ENCODE measurements around the gene HSD11B2. TPM values are rescaled to one million over a fixed set of nuclear protein-coding genes. Genes with fewer than 3 reads are reported as not detected.
A peak's percentile ranks its signal among the peaks of the same experiment; 100 is the strongest.

HSD11B2 gene
- polyA plus RNA-seq (2013, experiment 1 of 2) = 0.08 TPM
- not detected for polyA plus RNA-seq (2013, experiment 2 of 2)

- Histone ChIP-seq H3K4me1 (ENCODE audit: control insufficient read depth, insufficient read depth, low read depth, low read length) (peaks cover 26% of the 10 kb centered on the region), H3K27ac (ENCODE audit: low read length, poor library complexity, severe bottlenecking) (no peak within 1 kb of the TSS), H3K14ac (ENCODE audit: low read length in 2 of 2) (no peak within 1 kb of the TSS), H4K8ac (ENCODE audit: low read length) (no peak within 1 kb of the TSS), H3K9ac (ENCODE audit: low read length) (peak within 1 kb of the TSS; percentile 48), H2BK120ac (ENCODE audit: low read depth, low read length) (no peak within 1 kb of the TSS), H2AFZ (ENCODE audit: low read depth, low read length) (peak within 1 kb of the TSS; percentile 33), H3K4me2 (ENCODE audit: low read length, poor library complexity, severe bottlenecking) (peak within 1 kb of the TSS; percentile 84), H3K4ac (ENCODE audit: low read depth in 1 of 2, low read length in 2 of 2) (no peak within 1 kb of the TSS), H3K79me1 (replicated peaks; ENCODE audit: low read length, poor library complexity, severe bottlenecking) (no peaks in the 10 kb centered on the region), H3K36me3 (ENCODE audit: control insufficient read depth in 1 of 2, insufficient read depth in 2 of 2, low read depth in 1 of 2, low read length in 2 of 2) (peaks cover 17 to 21% of the 10 kb centered on the region in 2 experiments), H2BK15ac (ENCODE audit: low read depth, poor library complexity, severe bottlenecking) (peak within 1 kb of the TSS; percentile 26), H3K4me3 (ENCODE audit: insufficient read depth in 1 of 2, low read depth in 1 of 2, low read length in 2 of 2) (peak within 1 kb of the TSS; percentile 43 to 70), H4K91ac (ENCODE audit: low read length) (peak within 1 kb of the TSS; percentile 22), H3K9me3 (ENCODE audit: control insufficient read depth, low read length) (no peaks in the 10 kb centered on the region), H3K23ac (ENCODE audit: low read length in 2 of 2) (peak within 1 kb of the TSS in 1 of 2 experiments; percentile 74), H2BK5ac (ENCODE audit: low read depth, low read length, poor library complexity, severe bottlenecking) (no peak within 1 kb of the TSS), H3K18ac (ENCODE audit: low read depth in 1 of 2, low read length in 2 of 2) (peak within 1 kb of the TSS in 1 of 2 experiments; percentile 64), H2AK5ac (ENCODE audit: low read length, severe bottlenecking) (no peak within 1 kb of the TSS), H2BK12ac (ENCODE audit: low read length in 2 of 2) (peak within 1 kb of the TSS in 1 of 2 experiments; percentile 15), H3K27me3 (ENCODE audit: control insufficient read depth in 1 of 2, insufficient read depth in 1 of 2, low read length in 2 of 2) (peaks cover 20 to 50% of the 10 kb centered on the region in 2 experiments)
- 4% methylated on average over 49 of the region's 87 CpGs for WGBS
- DNase-seq = peak; percentile 54
Observed at GRCh38 chr16:67430977-67431774, at the start of gene HSD11B2. HSD11B2 (plus strand) TSS chr16:67431121; CDS start chr16:67431249, 128 bp downstream.

- no peak overlapping the region for H4K91ac ChIP-seq (ENCODE audit: low read length)
- H3K79me1 ChIP-seq (replicated peaks; ENCODE audit: low read length, poor library complexity, severe bottlenecking) = no peaks in the 10 kb centered on the region
- no peak overlapping the region for H2BK120ac ChIP-seq (ENCODE audit: low read depth, low read length)
- no peak overlapping the region for H2AK5ac ChIP-seq (ENCODE audit: low read length, severe bottlenecking)
- no peaks in the 10 kb centered on the region for H3K36me3 ChIP-seq (ENCODE audit: control insufficient read depth in 1 of 2, insufficient read depth in 2 of 2, low read depth in 1 of 2, low read length in 2 of 2)
- 63% methylated on average over 2 of the region's 3 CpGs for WGBS
- DNase-seq = no peak
- H3K9ac ChIP-seq (ENCODE audit: low read length) = no peak overlapping the region
- no peaks in the 10 kb centered on the region for H3K9me3 ChIP-seq (ENCODE audit: control insufficient read depth, low read length)
- no peak overlapping the region for H3K27ac ChIP-seq (ENCODE audit: low read length, poor library complexity, severe bottlenecking)
- peaks cover 25 to 49% of the 10 kb centered on the region in 2 experiments for H3K27me3 ChIP-seq (ENCODE audit: control insufficient read depth in 1 of 2, insufficient read depth in 1 of 2, low read length in 2 of 2)
- H2BK12ac ChIP-seq (ENCODE audit: low read length in 2 of 2) = no peak overlapping the region
- no peak overlapping the region for H3K4ac ChIP-seq (ENCODE audit: low read depth in 1 of 2, low read length in 2 of 2)
- no peak overlapping the region for H2AFZ ChIP-seq (ENCODE audit: low read depth, low read length)
- no peak overlapping the region for H4K8ac ChIP-seq (ENCODE audit: low read length)
- H3K4me1 ChIP-seq (ENCODE audit: control insufficient read depth, insufficient read depth, low read depth, low read length) = no peaks in the 10 kb centered on the region
- no peak overlapping the region for H2BK15ac ChIP-seq (ENCODE audit: low read depth, poor library complexity, severe bottlenecking)
- H3K4me3 ChIP-seq (ENCODE audit: insufficient read depth in 1 of 2, low read depth in 1 of 2, low read length in 2 of 2) = no peak overlapping the region
- no peak overlapping the region for H2BK5ac ChIP-seq (ENCODE audit: low read depth, low read length, poor library complexity, severe bottlenecking)
- no peak overlapping the region for H3K18ac ChIP-seq (ENCODE audit: low read depth in 1 of 2, low read length in 2 of 2)
- no peak overlapping the region for H3K23ac ChIP-seq (ENCODE audit: low read length in 2 of 2)
- H3K4me2 ChIP-seq (ENCODE audit: low read length, poor library complexity, severe bottlenecking) = no peak overlapping the region
- H3K14ac ChIP-seq (ENCODE audit: low read length in 2 of 2) = no peak overlapping the region
Observed at GRCh38 chr16:67383284-67383683, 47.6 kb upstream of the HSD11B2 start.

- Histone ChIP-seq H3K4me2 (ENCODE audit: low read length, poor library complexity, severe bottlenecking) (no peak overlapping the region), H3K18ac (ENCODE audit: low read depth in 1 of 2, low read length in 2 of 2) (no peak overlapping the region), H3K4ac (ENCODE audit: low read depth in 1 of 2, low read length in 2 of 2) (no peak overlapping the region), H3K36me3 (ENCODE audit: control insufficient read depth in 1 of 2, insufficient read depth in 2 of 2, low read depth in 1 of 2, low read length in 2 of 2) (no peaks in the 10 kb centered on the region), H2AFZ (ENCODE audit: low read depth, low read length) (no peak overlapping the region), H2BK15ac (ENCODE audit: low read depth, poor library complexity, severe bottlenecking) (no peak overlapping the region), H2BK5ac (ENCODE audit: low read depth, low read length, poor library complexity, severe bottlenecking) (no peak overlapping the region), H3K79me1 (replicated peaks; ENCODE audit: low read length, poor library complexity, severe bottlenecking) (no peaks in the 10 kb centered on the region), H3K9ac (ENCODE audit: low read length) (no peak overlapping the region), H3K4me1 (ENCODE audit: control insufficient read depth, insufficient read depth, low read depth, low read length) (no peaks in the 10 kb centered on the region), H3K4me3 (ENCODE audit: insufficient read depth in 1 of 2, low read depth in 1 of 2, low read length in 2 of 2) (no peak overlapping the region), H3K14ac (ENCODE audit: low read length in 2 of 2) (no peak overlapping the region), H2BK12ac (ENCODE audit: low read length in 2 of 2) (no peak overlapping the region), H3K23ac (ENCODE audit: low read length in 2 of 2) (no peak overlapping the region), H4K91ac (ENCODE audit: low read length) (no peak overlapping the region), H3K27ac (ENCODE audit: low read length, poor library complexity, severe bottlenecking) (no peak overlapping the region), H2AK5ac (ENCODE audit: low read length, severe bottlenecking) (no peak overlapping the region), H3K9me3 (ENCODE audit: control insufficient read depth, low read length) (no peaks in the 10 kb centered on the region), H4K8ac (ENCODE audit: low read length) (no peak overlapping the region), H2BK120ac (ENCODE audit: low read depth, low read length) (no peak overlapping the region), H3K27me3 (ENCODE audit: control insufficient read depth in 1 of 2, insufficient read depth in 1 of 2, low read length in 2 of 2) (peaks cover 29 to 54% of the 10 kb centered on the region in 2 experiments)
- DNase-seq = no peak
- 86% methylated on average over 7 of the region's 8 CpGs for WGBS
Observed at GRCh38 chr16:67384778-67385510, 46.0 kb upstream of the HSD11B2 start.

GRCh38 chr16:67386861-67387455, 44.0 kb upstream of the HSD11B2 start:
- Histone ChIP-seq H3K9ac (ENCODE audit: low read length) (no peak overlapping the region), H3K79me1 (replicated peaks; ENCODE audit: low read length, poor library complexity, severe bottlenecking) (no peaks in the 10 kb centered on the region), H3K18ac (ENCODE audit: low read depth in 1 of 2, low read length in 2 of 2) (no peak overlapping the region), H3K9me3 (ENCODE audit: control insufficient read depth, low read length) (no peaks in the 10 kb centered on the region), H3K4me1 (ENCODE audit: control insufficient read depth, insufficient read depth, low read depth, low read length) (peaks cover 1% of the 10 kb centered on the region), H2BK5ac (ENCODE audit: low read depth, low read length, poor library complexity, severe bottlenecking) (no peak overlapping the region), H2AFZ (ENCODE audit: low read depth, low read length) (no peak overlapping the region), H4K8ac (ENCODE audit: low read length) (no peak overlapping the region), H2BK120ac (ENCODE audit: low read depth, low read length) (no peak overlapping the region), H3K36me3 (ENCODE audit: control insufficient read depth in 1 of 2, insufficient read depth in 2 of 2, low read depth in 1 of 2, low read length in 2 of 2) (no peaks in the 10 kb centered on the region), H4K91ac (ENCODE audit: low read length) (no peak overlapping the region), H3K4me3 (ENCODE audit: insufficient read depth in 1 of 2, low read depth in 1 of 2, low read length in 2 of 2) (no peak overlapping the region), H3K4ac (ENCODE audit: low read depth in 1 of 2, low read length in 2 of 2) (no peak overlapping the region), H2BK15ac (ENCODE audit: low read depth, poor library complexity, severe bottlenecking) (no peak overlapping the region), H2AK5ac (ENCODE audit: low read length, severe bottlenecking) (no peak overlapping the region), H3K27me3 (ENCODE audit: control insufficient read depth in 1 of 2, insufficient read depth in 1 of 2, low read length in 2 of 2) (peaks cover 39 to 62% of the 10 kb centered on the region in 2 experiments), H2BK12ac (ENCODE audit: low read length in 2 of 2) (no peak overlapping the region), H3K27ac (ENCODE audit: low read length, poor library complexity, severe bottlenecking) (no peak overlapping the region), H3K4me2 (ENCODE audit: low read length, poor library complexity, severe bottlenecking) (no peak overlapping the region), H3K14ac (ENCODE audit: low read length in 2 of 2) (no peak overlapping the region), H3K23ac (ENCODE audit: low read length in 2 of 2) (no peak overlapping the region)
- no peak for DNase-seq
- 95% methylated on average over 5 of the region's 5 CpGs for WGBS

Data from mesenchymal stem cell (in vitro differentiated cells and primary cell).